Activated T-cell treated with anti-CD3 and anti-CD28 coated beads for 48 hours (primary cell): ENCODE results near the gene CPA3.

Experiments
- DNase-seq: peaks from one replicate; pipeline ENCODE4 v3.0.0-alpha.2; 2020; ENCODE audit warnings: low read depth

CPA3 gene

GRCh38 chr3:148865049-148865448, at the start of gene CPA3:
Gene CPA3 (plus strand): TSS chr3:148865296. CDS start chr3:148865308, 12 bp downstream.
- no peak for DNase-seq

- no peak for DNase-seq
Measured at GRCh38 chr3:148815316-148816110, 49.6 kb upstream of the CPA3 start.

- no peak for DNase-seq
Measured at GRCh38 chr3:148816427-148816826, 48.7 kb upstream of the CPA3 start.

GRCh38 chr3:148816981-148817525, 48.0 kb upstream of the CPA3 start:
- DNase-seq = no peak

- DNase-seq = no peak
Measured at GRCh38 chr3:148820361-148821245, 44.5 kb upstream of the CPA3 start.

GRCh38 chr3:148823026-148823425, 42.1 kb upstream of the CPA3 start:
- no peak for DNase-seq

GRCh38 chr3:148825476-148825875, 39.6 kb upstream of the CPA3 start:
- DNase-seq = no peak

GRCh38 chr3:148827585-148827984, 37.5 kb upstream of the CPA3 start, which contains the start of gene CPB1:
Gene CPB1 (plus strand): TSS chr3:148827811. CDS start chr3:148827824, 13 bp downstream.
- DNase-seq = no peak

GRCh38 chr3:148828136-148828690, 36.9 kb upstream of the CPA3 start:
- no peak for DNase-seq

GRCh38 chr3:148829926-148830325, 35.2 kb upstream of the CPA3 start:
- no peak for DNase-seq

- DNase-seq = no peak
Measured at GRCh38 chr3:148833223-148833622, 31.9 kb upstream of the CPA3 start.

- no peak for DNase-seq
Measured at GRCh38 chr3:148839805-148840204, 25.3 kb upstream of the CPA3 start.

- no peak for DNase-seq
Measured at GRCh38 chr3:148840451-148840850, 24.6 kb upstream of the CPA3 start.

- no peak for DNase-seq
Measured at GRCh38 chr3:148845756-148846395, 19.2 kb upstream of the CPA3 start.

GRCh38 chr3:148847351-148847750, 17.7 kb upstream of the CPA3 start:
- no peak for DNase-seq

- DNase-seq = no peak
Measured at GRCh38 chr3:148848410-148848809, 16.7 kb upstream of the CPA3 start.

- no peak for DNase-seq
Measured at GRCh38 chr3:148852271-148852992, 12.7 kb upstream of the CPA3 start.

GRCh38 chr3:148853076-148853475, 12.0 kb upstream of the CPA3 start:
- DNase-seq = no peak

- no peak for DNase-seq
Measured at GRCh38 chr3:148854061-148854460, 11.0 kb upstream of the CPA3 start.

GRCh38 chr3:148856384-148856783, 8.7 kb upstream of the CPA3 start:
- DNase-seq = no peak

GRCh38 chr3:148857316-148857715, 7.8 kb upstream of the CPA3 start:
- DNase-seq = no peak
